Neuronal stem cell (in vitro differentiated cells): ENCODE measurements around the gene NTSR1.
A peak's percentile ranks its signal among the peaks of the same experiment; 100 is the strongest.
"Not testable (repeated sequence)": the region's sequence is repeated elsewhere in the genome, so short reads cannot be mapped to it uniquely, and the experiment has no call there.

Experiments
- DNase-seq: peaks from one replicate; pipeline ENCODE4 v3.0.0-alpha.2; 2013; ENCODE audit warnings: low spot score
- H2AFZ ChIP-seq: one replicate; pipeline ENCODE4 v1.6.1; 2013; ENCODE audit warnings: mild to moderate bottlenecking, low read length, inconsistent platforms
- H2AK5ac ChIP-seq: 2 replicates; pipeline ENCODE4 v1.6.1; 2013; ENCODE audit warnings: low read depth, mild to moderate bottlenecking, inconsistent platforms, low read length, moderate library complexity, mixed read lengths
- H2BK120ac ChIP-seq: 2 replicates; pipeline ENCODE4 v1.6.1; 2013; ENCODE audit warnings: low read depth, mild to moderate bottlenecking, inconsistent platforms, low read length, moderate library complexity, mixed read lengths
- H2BK12ac ChIP-seq: one replicate; pipeline ENCODE4 v1.6.1; 2013; ENCODE audit warnings: low read length, inconsistent platforms
- H2BK15ac ChIP-seq: 2 replicates; pipeline ENCODE4 v1.6.1; 2013; ENCODE audit warnings: mild to moderate bottlenecking, low read length, inconsistent platforms, mixed read lengths
- H2BK5ac ChIP-seq: one replicate; pipeline ENCODE4 v1.6.1; 2013; ENCODE audit warnings: inconsistent platforms, mild to moderate bottlenecking, low read length, moderate library complexity
- H3K14ac ChIP-seq: one replicate; pipeline ENCODE4 v1.6.1; 2013; ENCODE audit warnings: low read length, inconsistent platforms
- H3K18ac ChIP-seq: 2 replicates; pipeline ENCODE4 v1.6.1; 2013; ENCODE audit warnings: low read length, inconsistent platforms
- H3K23ac ChIP-seq: 2 replicates; pipeline ENCODE4 v1.6.1; 2013; ENCODE audit warnings: low read depth, mild to moderate bottlenecking, mixed read lengths, low read length, inconsistent platforms; ENCODE audit not compliant: poor library complexity
- H3K27ac ChIP-seq: replicated peaks from 3 replicates; pipeline ENCODE4 v1.5.1; 2013; ENCODE audit warnings: low read length, inconsistent platforms
- H3K27me3 ChIP-seq, 3 experiments: 2 replicates each; pipeline ENCODE4 v1.6.1; 2013; ENCODE audit warnings: low read length in 3 of 3, mild to moderate bottlenecking in 2 of 3, inconsistent platforms in 1 of 3, low read depth in 1 of 3, mixed read lengths in 1 of 3, moderate library complexity in 1 of 3; ENCODE audit not compliant: control insufficient read depth in 3 of 3, insufficient read depth in 3 of 3
- H3K36me3 ChIP-seq, 2 donors: replicated peaks in 1 of 2; 2 replicates each; pipeline ENCODE4 v1.6.1; 2013; ENCODE audit warnings: low read length in 2 of 2; ENCODE audit not compliant: control insufficient read depth in 2 of 2, insufficient read depth in 2 of 2
- H3K4ac ChIP-seq: 2 replicates; pipeline ENCODE4 v1.6.1; 2013; ENCODE audit warnings: inconsistent platforms, mild to moderate bottlenecking, low read length, moderate library complexity
- H3K4me1 ChIP-seq, 2 donors: 1 replicate in 1 of 2; 2 replicates in 1 of 2; pipeline ENCODE4 v1.6.1; 2013; ENCODE audit warnings: low read length in 2 of 2, low read depth in 1 of 2; ENCODE audit not compliant: control insufficient read depth in 2 of 2, insufficient read depth in 1 of 2
- H3K4me2 ChIP-seq: one replicate; pipeline ENCODE4 v1.6.1; 2013; ENCODE audit warnings: mild to moderate bottlenecking, low read length, inconsistent platforms; ENCODE audit not compliant: insufficient read depth, poor library complexity, severe bottlenecking
- H3K4me3 ChIP-seq, 2 donors: 2 replicates each; pipeline ENCODE4 v1.5.1; 2013; ENCODE audit warnings: low read length in 2 of 2, mild to moderate bottlenecking in 2 of 2, inconsistent platforms in 1 of 2, moderate library complexity in 1 of 2
- H3K79me1 ChIP-seq: one replicate; pipeline ENCODE4 v1.6.1; 2013; ENCODE audit warnings: low read depth, mild to moderate bottlenecking, inconsistent platforms, low read length, moderate library complexity
- H3K9ac ChIP-seq: one replicate; pipeline ENCODE4 v1.6.1; 2013; ENCODE audit warnings: mild to moderate bottlenecking, low read depth, low read length, inconsistent platforms; ENCODE audit not compliant: poor library complexity
- H3K9me3 ChIP-seq, 2 donors: replicated peaks in 1 of 2; 2 replicates each; pipeline versions ENCODE3 to v1.6.1; 2013; ENCODE audit warnings: low read length in 2 of 2, mild to moderate bottlenecking in 2 of 2, inconsistent platforms in 1 of 2, low read depth in 1 of 2, mixed read lengths in 1 of 2, moderate library complexity in 1 of 2; ENCODE audit not compliant: control insufficient read depth in 2 of 2, insufficient read depth in 1 of 2
- H4K8ac ChIP-seq: one replicate; pipeline ENCODE4 v1.6.1; 2013; ENCODE audit warnings: low read depth, mild to moderate bottlenecking, inconsistent platforms, low read length, moderate library complexity
- H4K91ac ChIP-seq: one replicate; pipeline ENCODE4 v1.6.1; 2013; ENCODE audit warnings: low read length, low read depth, mild to moderate bottlenecking, inconsistent platforms; ENCODE audit not compliant: poor library complexity
- WGBS, 2 donors: extraction: QIAGEN DNeasy Blood & Tissue Kit; methylation state at CpG; one replicate each; pipeline ENCODE4 v1.1.7; 2013; ENCODE audit warnings: missing lambda C conversion rate in 2 of 2, mixed read lengths in 1 of 2; ENCODE audit not compliant: insufficient read length in 2 of 2, insufficient replicate concordance in 1 of 2; ENCODE audit errors: extremely low coverage in 2 of 2; 5-methylcytosine and 5-hydroxymethylcytosine counted together

The NTSR1 gene

GRCh38 chr20:62683660-62684322 lies 24.8 kb upstream of the NTSR1 start:
- H4K91ac ChIP-seq, H3K79me1 ChIP-seq, H3K14ac ChIP-seq: not testable (repeated sequence)

GRCh38 chr20:62684981-62685380 lies 23.7 kb upstream of the NTSR1 start:
- Histone ChIP-seq H3K4me3 (no peak overlapping the region), H3K79me1 (no peaks in the 10 kb centered on the region), H2BK120ac (no peak overlapping the region), H3K27ac (no peak overlapping the region), H3K27me3 (peaks cover 0 to 30% (median 0%) of the 10 kb centered on the region in 3 experiments), H2BK12ac (no peak overlapping the region), H3K4ac (peak overlapping the region; percentile 68), H3K36me3 (no peaks in the 10 kb centered on the region), H3K18ac (peak overlapping the region; percentile 72), H3K9me3 (peaks cover 0 to 4% of the 10 kb centered on the region in 2 donors), H3K14ac (no peak overlapping the region), H2AFZ (no peak overlapping the region), H3K23ac (peak overlapping the region; percentile 19), H4K91ac (no peak overlapping the region), H3K4me1 (peaks cover 11 to 19% of the 10 kb centered on the region in 2 donors), H3K4me2 (no peak overlapping the region), H2BK5ac (no peak overlapping the region), H3K9ac (no peak overlapping the region), H2BK15ac (no peak overlapping the region), H4K8ac (no peak overlapping the region), H2AK5ac (no peak overlapping the region)
- WGBS, 2 donors: no CpG with 5 or more reads among the region's 12 CpGs
- no peak for DNase-seq

More at GRCh38 chr20:62683660-62684322, 24.8 kb upstream of the NTSR1 start:
- Histone ChIP-seq H2AK5ac (peak overlapping the region; percentile 6), H3K4me1 (peaks cover 11 to 14% of the 10 kb centered on the region in 2 donors), H3K4me3 (peak overlapping the region in 1 of 2 donors; percentile 4), H3K27me3 (peaks cover 0 to 27% (median 0%) of the 10 kb centered on the region in 3 experiments)
- not testable (repeated sequence) for H3K4ac ChIP-seq, H3K36me3 ChIP-seq, H2AFZ ChIP-seq, H3K9me3 ChIP-seq, H3K18ac ChIP-seq, H2BK5ac ChIP-seq, H4K8ac ChIP-seq, H2BK15ac ChIP-seq, DNase-seq, H2BK120ac ChIP-seq, H2BK12ac ChIP-seq, H3K4me2 ChIP-seq, H3K9ac ChIP-seq, H3K23ac ChIP-seq, H3K27ac ChIP-seq
- no CpG with 5 or more reads among the region's 52 CpGs for WGBS, 2 donors

- H4K91ac ChIP-seq: peak overlapping the region; percentile 22
- H2BK120ac ChIP-seq: no peak overlapping the region
- no peak overlapping the region for H4K8ac ChIP-seq
- H3K23ac ChIP-seq: no peak overlapping the region
- H2AFZ ChIP-seq: no peak overlapping the region
- peak overlapping the region; percentile 2 for H3K9ac ChIP-seq
- no CpG with 5 or more reads among the region's 27 CpGs for WGBS, 2 donors
- H3K27me3 ChIP-seq: peaks cover 0 to 27% (median 0%) of the 10 kb centered on the region in 3 experiments
- H3K4me2 ChIP-seq: peak overlapping the region; percentile 32
- no peak overlapping the region for H3K27ac ChIP-seq
- peak overlapping the region; percentile 37 for H2AK5ac ChIP-seq
- H3K4me1 ChIP-seq: peaks cover 11 to 20% of the 10 kb centered on the region in 2 donors
- no peaks in the 10 kb centered on the region for H3K9me3 ChIP-seq
- H2BK12ac ChIP-seq: no peak overlapping the region
- H3K36me3 ChIP-seq: no peaks in the 10 kb centered on the region
- H2BK5ac ChIP-seq: no peak overlapping the region
- no peaks in the 10 kb centered on the region for H3K79me1 ChIP-seq
- H3K18ac ChIP-seq: peak overlapping the region; percentile 31
- H2BK15ac ChIP-seq: no peak overlapping the region
- DNase-seq: no peak
- H3K4me3 ChIP-seq: no peak overlapping the region
- H3K4ac ChIP-seq: no peak overlapping the region
- no peak overlapping the region for H3K14ac ChIP-seq
These were observed 22.7 kb upstream of the NTSR1 start for GRCh38 chr20:62685781-62686555.
